Measurements from ENCODE around the gene CSNK1D.

GRCh38 chr17:82221341-82221902 lies 52.1 kb downstream of the CSNK1D start:
- no peak for TF ChIP-seq POLR2AphosphoS5 (IDR thresholded peaks at IDR 0.05; ENCODE audit: low read length)
- no peak for TF ChIP-seq DPF2 (IDR thresholded peaks at IDR 0.05)
- no peak for TF ChIP-seq POLR2A (IDR thresholded peaks at IDR 0.05; ENCODE audit: low read depth, low read length)

Data from GM12878 (cell line).